ENCODE measurements around the gene NXPH4.

The NXPH4 gene

DNA sequence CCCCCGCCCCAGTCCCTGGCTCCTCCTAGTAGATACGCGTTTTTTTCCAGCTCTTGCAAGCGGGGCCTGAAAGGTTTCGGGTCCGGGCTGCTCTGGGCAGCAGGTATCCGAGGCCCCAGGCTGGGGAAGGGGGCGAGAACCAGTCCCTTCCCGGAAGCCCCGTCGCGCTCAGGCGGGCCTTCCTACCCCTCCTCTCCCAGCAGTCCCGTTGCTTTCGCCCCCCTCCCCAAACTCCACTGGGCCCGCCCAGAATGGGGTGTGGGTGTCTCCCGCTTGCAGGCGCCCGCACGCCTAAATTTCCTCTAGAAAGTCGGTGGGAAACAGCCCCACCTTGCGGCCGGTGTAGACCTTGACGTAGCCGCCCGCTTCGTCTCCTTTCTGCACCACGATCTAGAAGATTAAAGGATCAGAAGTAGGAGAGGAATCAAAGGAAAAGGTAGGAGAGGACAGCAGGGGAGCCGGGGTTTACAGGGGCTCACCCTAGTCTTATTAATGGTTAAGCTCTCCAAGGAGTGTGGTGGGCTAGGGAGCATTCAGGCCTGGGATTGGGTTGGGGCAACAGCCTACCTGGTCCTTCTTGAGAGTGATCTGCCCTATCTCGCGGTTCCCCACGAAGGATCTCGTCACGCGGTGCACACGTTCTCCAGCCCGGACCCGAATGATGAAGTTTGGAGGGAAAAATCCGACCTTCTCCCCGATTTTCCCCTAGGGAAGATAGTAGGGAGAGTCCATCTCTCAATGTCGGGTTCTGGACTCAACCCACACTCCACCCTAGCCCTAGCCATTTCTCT, 27.1 kb downstream of the NXPH4 start:
- peak; percentile 70 for DNase-seq (ENCODE audit: low read depth)

DNA sequence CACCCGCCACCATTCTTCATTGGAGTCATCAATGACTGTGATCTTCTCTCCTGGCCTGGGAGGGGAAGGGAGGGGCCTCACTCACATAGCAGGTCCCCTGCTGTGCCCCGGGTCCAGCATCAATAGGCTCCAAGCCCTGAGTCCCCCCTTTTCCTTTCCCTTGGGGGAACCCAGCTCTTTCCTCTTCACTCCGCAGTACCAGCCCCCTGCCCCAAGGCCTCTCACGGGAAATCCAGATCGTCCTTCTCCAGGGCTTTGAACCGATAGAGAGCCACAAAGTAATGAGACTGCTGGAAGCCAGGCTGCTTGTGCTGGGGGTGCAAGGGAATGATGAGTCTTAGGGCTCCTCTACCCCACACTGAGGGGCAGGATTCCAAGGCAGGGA, 27.7 kb downstream of the NXPH4 start:
- no peak for DNase-seq (ENCODE audit: low read depth)

DNA sequence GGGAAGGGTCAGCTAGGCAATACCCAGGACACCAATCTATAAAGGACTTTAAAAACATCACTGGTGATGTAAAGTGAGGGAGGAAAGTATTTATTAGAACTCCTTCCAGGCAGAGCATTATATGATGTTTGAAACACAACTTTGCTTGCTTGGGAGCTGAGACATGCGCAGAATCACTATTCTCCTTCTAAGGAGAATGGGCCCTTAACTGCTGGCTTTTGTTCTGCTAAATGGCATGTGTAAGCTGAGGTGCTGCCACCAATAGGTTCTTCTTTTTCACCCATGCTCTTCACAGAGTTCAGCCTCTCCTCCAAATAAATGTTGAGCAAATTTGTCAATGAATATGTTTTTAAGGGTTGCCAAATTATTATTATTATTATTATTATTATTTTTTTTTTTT, 30.4 kb downstream of the NXPH4 start:
- no peak for DNase-seq (ENCODE audit: low read depth)

DNA sequence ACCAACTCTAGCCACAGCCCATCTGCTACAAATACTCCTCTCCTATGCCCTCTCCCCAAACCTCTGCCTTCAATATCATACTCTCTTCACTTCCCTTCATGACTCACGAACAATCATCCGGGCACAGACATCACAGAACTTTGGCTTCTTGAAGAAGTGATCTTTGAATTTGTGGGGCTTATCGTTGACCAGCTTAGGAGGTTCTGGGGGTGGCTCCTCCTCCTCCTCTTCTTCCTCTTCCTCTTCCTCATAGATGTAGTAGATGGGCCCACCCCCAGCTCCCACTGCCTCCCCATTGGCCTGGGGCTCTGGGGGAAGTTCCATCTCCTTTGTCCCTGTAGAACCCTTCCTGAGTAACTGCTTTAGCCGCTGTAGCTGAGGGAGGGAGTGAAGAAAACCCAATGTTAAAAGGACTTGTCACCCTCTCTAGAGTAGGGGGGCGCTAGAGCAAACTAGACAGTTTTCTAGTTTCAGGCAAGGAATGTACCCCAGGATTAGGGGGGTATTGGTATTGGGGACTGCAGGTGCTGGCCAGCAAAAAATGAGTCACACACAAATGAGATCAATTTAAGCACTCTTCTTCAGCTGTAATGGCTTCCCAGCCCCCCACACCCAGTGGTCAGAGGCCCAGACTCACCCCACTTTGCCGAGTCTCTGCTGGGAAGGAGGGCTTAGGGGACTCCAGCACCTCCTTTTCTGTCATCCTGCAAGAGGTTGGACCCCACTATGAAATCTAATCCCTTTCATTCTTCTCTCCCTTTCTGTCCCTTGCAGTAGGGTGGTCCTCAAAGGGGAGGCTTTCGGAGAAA, 32.5 kb downstream of the NXPH4 start:
- no peak for DNase-seq (ENCODE audit: low read depth)

DNA sequence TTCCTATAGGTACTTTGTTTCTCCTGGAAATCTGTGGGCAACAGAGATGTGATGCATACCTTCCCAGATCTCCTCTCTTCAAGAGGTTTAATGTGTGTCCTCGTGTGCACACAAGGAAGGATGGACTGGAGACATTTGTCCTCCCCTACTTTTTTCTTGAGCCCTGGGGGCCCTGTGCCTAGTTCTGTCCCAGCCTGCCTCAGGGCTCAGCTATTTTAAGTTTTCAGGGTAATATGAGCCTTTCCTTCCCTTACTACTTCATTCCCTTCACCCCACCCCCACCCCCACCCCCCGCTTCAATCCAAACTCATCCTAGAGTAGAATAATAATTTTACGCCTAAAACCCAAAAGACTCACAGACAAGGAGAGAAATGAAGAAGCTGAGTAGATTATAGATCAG, 33.9 kb downstream of the NXPH4 start:
- no peak for DNase-seq (ENCODE audit: low read depth)

DNA sequence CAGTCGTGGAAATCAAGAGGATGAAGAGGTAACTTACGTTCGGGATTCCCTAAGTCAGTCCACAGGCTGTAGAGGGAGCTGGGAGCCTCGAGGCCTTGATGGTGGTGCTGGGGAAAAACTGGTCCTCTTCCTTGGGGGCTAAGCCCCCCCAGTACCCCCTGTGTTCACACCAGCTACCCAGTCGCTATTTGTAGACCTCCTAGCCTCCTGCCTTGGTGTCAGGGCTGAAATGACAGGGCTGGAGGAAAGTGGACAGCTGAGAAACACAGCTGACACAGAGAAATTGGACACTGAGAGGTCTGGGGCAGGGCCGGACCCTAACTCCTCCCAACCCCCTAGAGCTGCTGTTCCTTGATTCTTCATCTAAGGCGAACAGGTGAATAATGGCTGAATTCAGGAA, 34.4 kb downstream of the NXPH4 start, which contains the start of gene STAC3:
STAC3 (minus strand) TSS at position 232 of the 400 bp plus-strand sequence. CDS start 1,551 bp downstream, outside the sequence.
- DNase-seq (ENCODE audit: low read depth) = no peak

DNA sequence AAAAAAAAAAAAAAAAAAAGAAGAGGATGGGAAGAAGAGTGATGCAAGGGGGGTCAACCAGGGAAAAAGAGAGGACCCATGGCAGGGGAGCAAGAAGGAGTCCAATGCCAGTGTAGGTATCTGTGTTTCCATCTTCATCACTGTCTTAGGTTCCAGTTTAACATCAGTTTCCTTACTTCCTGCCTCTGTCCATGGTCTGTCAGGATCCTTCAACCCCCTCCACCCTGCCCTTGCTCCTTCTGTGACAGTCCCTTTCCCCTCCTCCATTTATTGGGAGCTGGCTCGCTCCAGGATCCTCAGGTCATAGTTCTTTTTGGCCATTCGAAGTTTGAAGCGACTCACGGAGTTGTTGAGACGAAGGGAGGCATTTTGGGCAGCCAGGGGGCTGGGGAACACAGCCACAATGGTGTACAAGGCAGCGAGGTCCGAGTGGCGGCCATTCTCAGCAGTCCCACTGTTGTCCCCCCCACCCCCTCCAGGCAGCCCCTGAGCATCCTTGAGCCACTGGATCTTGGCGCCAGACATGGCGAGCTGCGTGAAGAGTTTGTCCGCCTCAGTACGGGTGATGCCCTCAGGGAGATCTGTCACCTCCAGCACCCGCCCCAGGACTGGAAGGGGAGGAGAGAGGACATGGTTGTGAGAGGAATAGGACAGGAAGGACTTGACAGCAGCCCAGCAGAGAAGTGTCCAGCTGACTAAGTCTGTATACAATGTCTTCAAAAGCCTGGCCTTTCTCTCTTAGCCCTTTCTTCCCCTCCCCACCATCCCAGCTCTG, 38.1 kb downstream of the NXPH4 start:
- no peak for DNase-seq (ENCODE audit: low read depth)

DNA sequence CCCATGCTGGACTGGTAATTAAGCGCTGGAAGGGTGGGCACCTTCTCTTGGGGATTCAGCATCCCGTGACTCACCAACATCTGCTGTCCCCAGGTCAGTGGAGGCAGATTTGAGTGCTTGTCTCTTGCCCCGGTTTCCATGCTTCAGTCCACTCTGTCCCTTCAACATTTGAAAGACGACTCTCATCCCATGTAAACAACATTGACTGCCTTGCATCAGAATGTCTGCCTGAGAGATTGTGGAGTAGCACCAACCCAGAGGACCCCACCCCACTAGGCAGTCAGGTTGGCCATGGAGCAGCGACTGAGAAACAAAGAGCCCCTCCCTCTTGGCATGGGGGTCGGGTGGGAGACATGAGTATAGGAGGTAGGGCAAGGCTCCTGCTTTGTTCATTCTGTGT, 39.3 kb downstream of the NXPH4 start:
- DNase-seq (ENCODE audit: low read depth) = no peak

DNA sequence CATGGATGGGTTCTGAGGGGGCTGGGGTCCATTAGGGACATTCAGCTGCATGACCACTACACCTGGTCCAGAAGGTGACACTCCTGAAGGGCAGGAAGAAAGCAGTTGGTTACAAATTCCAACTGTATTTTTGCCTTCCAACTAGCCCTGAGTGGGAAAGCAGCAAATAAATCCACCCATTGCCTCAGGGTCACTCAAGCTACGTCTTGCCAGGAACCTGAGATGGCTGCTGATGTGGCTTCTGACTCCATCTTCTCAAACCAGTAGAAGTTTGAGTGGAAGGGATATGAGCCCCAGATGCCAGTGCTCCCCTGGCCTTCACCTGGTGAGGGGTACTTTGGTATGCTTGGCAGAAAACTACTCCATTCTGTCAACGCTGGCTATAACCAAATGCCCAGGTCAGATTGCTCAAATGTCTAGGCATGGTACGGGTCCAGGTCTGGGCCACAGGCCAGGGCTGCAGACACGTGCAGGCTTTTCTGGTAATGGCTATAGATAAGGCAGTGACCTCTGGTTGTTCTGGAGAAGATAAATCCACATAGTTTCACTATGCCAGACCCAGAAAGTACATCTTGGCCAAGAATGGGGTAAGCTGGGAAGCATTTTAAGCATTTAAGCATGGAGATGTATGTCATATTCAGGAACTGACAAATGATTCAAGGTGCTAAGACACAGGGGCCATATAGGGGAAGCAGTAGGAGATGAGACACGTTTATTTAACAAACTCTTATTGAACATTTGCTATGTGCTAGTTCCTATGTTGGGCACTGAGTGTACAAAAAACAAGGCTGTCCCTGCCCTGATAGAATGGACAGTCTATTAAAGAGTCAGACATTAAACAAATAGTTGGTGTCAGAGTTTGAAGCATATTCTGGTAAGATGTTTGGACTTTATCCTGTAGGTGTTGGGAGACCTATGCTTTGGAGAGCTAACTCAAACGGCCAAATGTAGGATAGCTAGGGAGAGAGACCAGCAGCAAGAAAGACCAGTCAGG, 42.7 kb downstream of the NXPH4 start:
- DNase-seq (ENCODE audit: low read depth) = no peak

DNA sequence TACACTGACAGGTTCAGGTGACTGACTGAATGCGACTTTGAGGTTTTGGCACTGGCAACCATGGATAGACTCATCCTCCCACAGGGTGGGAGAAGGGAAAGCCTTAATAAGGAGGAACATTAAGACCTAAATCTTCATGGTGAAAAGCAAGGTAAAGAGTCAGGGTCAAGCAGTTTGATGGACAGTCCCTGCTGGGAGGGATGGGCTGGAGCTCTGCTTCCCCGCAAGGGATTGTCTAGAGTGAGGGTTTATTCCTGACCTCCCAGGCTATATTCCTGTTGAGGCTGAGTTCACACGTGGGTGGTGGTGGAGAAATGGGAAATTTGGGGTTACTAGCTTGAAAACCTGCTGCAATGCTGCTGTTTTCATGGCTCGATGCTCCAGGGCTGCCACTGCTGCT, 43.8 kb downstream of the NXPH4 start:
- DNase-seq (ENCODE audit: low read depth) = no peak

DNA sequence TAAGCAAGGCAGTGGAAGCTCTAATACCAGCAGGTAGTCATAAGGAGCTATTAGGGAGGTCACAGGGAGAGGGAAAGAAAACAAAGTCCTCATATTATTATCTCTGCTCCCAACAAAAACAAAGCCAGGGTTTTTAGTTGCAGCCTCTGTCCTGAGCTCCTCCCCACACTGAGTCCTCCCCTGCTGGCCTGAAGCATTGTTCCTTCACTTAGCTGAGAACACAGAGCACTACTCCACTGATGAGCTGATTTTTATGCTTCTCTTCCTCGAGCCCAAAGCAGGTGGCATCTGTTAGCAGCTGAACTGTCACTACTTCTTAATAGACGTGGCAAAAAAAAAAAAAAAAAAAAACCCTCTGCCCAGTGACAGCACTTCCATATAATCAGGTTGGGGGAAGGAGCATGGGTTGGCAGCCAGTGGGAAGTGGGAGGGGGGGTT, 44.9 kb downstream of the NXPH4 start:
- no peak for DNase-seq (ENCODE audit: low read depth)

DNA sequence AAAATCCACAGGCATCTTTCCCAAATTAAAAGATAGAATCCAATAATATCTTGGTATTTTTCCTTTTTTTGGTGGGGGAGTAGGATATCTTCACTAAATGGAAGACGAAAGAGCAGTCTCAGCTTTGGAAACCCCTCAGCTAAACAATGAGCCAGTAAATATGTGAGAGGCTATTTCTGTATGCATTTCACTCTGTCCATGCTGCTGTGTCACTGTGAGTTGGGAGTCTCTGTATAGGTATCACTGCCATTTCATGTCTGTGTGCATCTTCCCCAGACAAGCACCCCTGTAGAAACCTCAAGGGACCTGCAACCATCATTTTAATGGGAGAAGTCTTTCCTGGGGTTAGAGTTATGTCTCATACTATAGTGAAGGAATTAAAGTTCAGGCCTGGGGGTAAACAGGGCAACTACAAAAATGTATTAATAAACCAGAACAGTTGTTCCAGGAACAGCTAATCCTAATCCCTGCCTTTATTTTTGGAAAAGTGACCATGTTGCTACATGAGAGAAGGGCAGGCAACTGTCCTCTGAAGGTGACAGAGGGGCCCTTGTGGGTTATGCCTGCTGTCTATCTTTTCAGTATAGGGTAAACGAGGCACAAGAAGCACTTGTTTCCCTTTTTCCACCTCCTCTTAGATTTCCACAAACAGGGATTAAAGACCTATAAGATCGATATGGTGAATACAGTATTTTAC, 45.7 kb downstream of the NXPH4 start:
- no peak for DNase-seq (ENCODE audit: low read depth)

DNA sequence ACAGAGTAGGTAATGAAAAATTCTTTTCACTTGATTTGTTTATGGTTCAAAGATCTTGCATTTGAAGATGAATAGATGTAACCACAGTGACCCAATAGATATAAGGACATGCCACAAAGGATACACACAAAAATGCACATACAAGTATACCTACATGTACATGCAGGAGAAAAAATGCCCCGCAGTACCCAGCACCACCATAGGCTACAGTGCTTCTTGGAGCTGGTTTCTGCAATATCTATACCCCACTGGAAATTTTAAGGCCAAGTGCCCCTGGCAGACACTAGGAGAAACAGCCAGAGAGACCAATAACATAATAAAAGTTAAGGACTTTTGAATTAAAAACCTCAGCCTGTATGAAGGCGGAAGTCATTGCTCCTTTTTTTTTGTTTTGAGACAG, 46.5 kb downstream of the NXPH4 start:
- no peak for DNase-seq (ENCODE audit: low read depth)

DNA sequence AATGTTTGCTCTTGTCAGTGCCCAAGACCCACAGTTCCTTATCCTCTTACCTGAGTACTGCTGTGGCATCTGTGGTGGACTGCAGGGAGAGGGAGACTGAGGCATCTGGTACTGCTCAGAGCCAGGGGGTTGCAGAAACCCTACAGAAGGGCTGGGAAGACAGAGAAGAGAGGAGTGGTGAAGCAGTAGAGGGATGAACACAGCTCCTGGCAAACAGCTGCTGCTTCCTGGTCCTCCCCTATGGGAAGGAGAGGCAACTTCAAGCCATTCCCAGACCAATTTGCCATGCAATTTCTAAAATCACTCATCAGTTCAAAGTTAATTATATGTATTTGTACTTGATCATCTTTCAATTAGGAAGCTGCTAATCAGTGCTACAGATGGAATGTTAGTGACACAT, 50.1 kb downstream of the NXPH4 start:
- DNase-seq (ENCODE audit: low read depth) = no peak

DNA sequence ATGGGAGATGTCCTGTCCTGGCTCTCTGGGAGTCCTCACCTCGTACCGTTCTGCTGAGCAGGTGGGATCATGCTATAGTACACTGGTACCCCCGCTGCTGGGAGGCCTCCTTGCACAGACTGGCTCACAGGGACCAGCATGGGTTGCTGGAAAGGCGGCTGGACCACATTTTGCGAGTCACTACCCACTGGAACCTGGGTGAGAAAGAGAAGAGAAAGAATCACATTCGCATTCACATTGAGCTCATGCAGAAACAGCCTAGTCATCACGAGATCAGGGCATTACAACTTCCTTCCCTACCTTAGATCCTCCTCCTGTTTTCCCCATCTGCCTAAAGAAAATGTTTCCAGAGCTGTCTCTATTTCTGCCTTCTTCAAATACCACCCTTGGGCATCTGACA, 51.7 kb downstream of the NXPH4 start:
- no peak for DNase-seq (ENCODE audit: low read depth)

DNA sequence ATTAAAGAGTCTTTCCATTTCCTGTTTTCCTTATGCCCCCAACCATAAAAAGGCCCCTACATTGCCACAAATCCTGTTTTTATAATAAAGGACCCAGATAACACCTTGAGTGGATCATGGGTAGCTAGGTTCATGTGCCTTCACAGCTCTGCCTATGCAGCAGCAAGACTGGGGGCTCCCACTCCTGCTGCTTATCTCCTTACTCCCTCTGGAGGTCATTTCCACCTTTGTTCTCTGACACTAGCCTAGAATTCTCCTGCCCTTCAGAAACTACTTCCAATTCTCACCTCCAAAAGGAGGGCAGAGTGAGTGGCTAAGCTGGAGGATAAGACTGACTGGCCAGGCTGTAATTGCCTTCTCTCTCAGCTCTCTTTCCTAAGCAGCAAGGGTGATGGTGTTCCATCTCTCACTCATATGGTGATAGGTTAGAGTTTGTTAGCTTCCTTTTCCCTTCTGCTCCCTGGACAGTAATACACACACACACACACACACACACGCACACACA, 54.4 kb downstream of the NXPH4 start:
- no peak for DNase-seq (ENCODE audit: low read depth)

DNA sequence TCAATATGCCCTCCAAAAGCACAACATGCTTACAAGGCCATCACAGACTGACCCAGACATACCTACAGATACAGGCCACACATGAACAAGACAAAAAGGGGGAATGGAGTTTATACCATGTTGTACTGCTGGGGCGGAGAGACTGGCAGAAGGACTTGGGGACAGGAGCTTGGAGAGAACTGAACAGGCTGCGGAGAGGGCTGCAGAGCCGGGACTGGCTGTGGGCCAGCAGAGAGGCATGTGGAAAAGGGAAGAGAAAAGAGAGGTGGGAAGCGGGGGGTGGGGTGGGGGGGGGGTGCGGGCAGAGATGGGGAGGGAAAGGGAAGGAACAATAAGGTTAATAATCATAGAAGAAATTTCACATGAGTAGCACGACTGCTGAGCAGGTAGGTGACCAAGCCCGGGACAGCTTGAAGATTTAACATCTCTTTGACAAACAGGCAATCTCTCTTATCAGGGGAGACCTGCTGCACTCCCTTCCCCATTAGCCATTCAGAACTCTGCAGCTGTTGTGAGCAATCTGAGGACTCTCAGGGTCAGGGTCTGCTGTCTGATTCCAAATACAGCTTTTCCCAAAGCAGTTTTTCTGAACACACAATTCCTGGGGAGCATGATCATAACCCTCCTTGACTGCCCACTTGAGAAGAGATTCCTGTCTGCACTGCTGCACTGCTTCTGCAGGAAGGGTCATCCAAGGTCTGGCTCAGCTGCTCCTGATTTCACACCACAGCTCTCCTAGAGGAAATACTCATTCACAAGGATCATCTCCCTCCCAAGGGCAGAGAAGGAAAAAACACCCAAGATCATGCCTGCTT, 56.0 kb downstream of the NXPH4 start:
- no peak for DNase-seq (ENCODE audit: low read depth)

DNA sequence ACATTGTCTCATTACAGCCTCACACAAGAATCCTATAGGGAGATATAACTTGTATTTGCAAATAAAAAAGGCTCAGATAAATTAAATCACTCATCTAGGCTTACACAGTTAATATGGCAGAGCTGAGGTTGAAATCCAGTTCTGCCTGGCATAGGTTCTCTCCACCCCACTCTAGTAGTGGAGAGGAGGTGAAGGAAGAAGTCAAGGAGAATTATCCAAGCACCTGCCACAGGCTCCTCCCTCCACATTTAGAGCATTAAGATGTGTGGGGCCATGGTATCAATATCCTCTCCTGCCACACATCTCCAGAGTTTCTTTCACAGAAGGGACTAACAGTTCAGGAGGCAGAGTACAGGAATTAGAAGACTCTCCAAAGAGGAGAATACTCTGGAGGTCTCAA, 56.9 kb downstream of the NXPH4 start:
- no peak for DNase-seq (ENCODE audit: low read depth)
